Parathyroid adenoma (tissue), 2 donors: ENCODE measurements around the gene PLPP4.

Source experiments
- H2AFZ ChIP-seq: fragments of 300-600 bp; sonication (generic); one replicate; pipeline ENCODE4 v1.7.0; 2017; ENCODE audit warnings: antibody characterized with exemption, mild to moderate bottlenecking
- H3K27ac ChIP-seq: fragments of 300-600 bp; sonication (generic); one replicate; pipeline ENCODE4 v1.7.0; 2017
- H3K27me3 ChIP-seq: fragments of 300-600 bp; sonication (generic); one replicate; pipeline ENCODE4 v1.7.0; 2017; ENCODE audit warnings: low read length; ENCODE audit not compliant: control insufficient read depth, insufficient read depth
- H3K36me3 ChIP-seq: fragments of 300-600 bp; sonication (generic); one replicate; pipeline ENCODE4 v1.7.0; 2017; ENCODE audit warnings: low read length; ENCODE audit not compliant: control insufficient read depth, insufficient read depth
- H3K4me1 ChIP-seq: fragments of 300-600 bp; sonication (generic); one replicate; pipeline ENCODE4 v1.7.0; 2017; ENCODE audit warnings: control low read depth
- H3K4me2 ChIP-seq: fragments of 300-600 bp; sonication (generic); one replicate; pipeline ENCODE4 v1.7.0; 2017; ENCODE audit warnings: low read length
- H3K4me3 ChIP-seq: fragments of 300-600 bp; sonication (generic); one replicate; pipeline ENCODE4 v1.7.0; 2017; ENCODE audit warnings: low read depth, low read length
- H3K79me2 ChIP-seq: fragments of 300-600 bp; sonication (generic); one replicate; pipeline ENCODE4 v1.7.0; 2017; ENCODE audit warnings: control low read depth
- H3K9ac ChIP-seq: fragments of 300-600 bp; sonication (generic); one replicate; pipeline ENCODE4 v1.7.0; 2017; ENCODE audit warnings: mild to moderate bottlenecking
- H3K9me3 ChIP-seq: fragments of 300-600 bp; sonication (generic); one replicate; pipeline ENCODE4 v1.7.0; 2017; ENCODE audit warnings: low read length; ENCODE audit not compliant: control insufficient read depth
- CTCF ChIP-seq: fragments of 300-600 bp; sonication (generic); IDR thresholded peaks from one replicate; pipeline ENCODE4 v1.7.0; 2017; ENCODE audit warnings: antibody characterized with exemption, mild to moderate bottlenecking
- donor health status: primary hyperparathyroidism.

The PLPP4 gene

DNA sequence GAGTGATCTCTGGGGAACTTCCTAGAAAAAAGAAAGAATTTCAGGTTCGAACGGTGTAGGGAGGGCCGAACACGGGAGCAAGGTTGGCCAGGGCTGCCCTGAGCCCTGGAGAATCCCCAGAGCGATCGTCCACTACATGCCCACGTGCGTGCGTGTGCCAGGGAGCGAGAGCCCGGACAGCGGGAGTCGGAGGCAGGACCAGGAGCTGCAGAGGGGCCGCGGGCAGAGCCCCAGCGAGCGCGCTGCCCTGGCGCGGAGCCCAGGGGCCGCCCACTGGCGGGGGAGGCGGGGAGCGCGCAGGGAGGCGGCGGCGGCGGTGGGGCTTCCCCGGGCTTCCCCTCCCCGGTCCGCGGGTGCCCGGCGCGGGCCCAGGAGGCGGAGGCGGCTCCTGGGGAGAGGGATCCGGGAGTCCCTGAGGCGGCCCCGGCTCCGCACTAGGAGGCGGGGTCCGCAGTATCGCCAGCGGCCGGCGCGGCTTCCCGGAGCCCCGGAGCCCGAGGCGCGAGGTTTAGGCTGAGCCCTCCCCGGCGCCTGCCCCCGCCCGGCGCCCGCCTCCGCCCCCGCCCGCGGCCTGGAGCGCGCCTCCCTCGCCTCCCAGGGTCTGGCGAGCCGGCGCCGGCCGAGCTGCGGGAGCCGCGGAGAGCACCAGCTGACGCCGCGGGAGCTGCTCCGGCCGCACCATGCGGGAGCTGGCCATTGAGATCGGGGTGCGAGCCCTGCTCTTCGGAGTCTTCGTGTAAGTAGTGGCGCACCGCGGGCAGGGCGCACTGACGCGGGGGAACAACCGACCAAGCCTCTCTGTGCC, at the start of gene PLPP4:
PLPP4 (plus strand) TSS at position 602 of the 805 bp plus-strand sequence; CDS start at position 681, 79 bp downstream.
- Histone ChIP-seq H3K4me3 (no peak within 1 kb of the TSS), H3K4me2 (peak within 1 kb of the TSS; percentile 62), H3K27ac (no peak within 1 kb of the TSS), H3K27me3 (no peaks in the 10 kb centered on the region), H3K9me3 (no peaks in the 10 kb centered on the region), H3K36me3 (no peaks in the 10 kb centered on the region), H3K9ac (no peak within 1 kb of the TSS), H3K4me1 (no peaks in the 10 kb centered on the region), H3K79me2 (no peaks in the 10 kb centered on the region), H2AFZ (peak within 1 kb of the TSS; percentile 60)
- no peak for TF ChIP-seq CTCF

- no peak for TF ChIP-seq CTCF
- Histone ChIP-seq H3K9ac (no peak overlapping the region), H3K4me2 (no peak overlapping the region), H3K36me3 (no peaks in the 10 kb centered on the region), H3K4me3 (no peak overlapping the region), H3K9me3 (no peaks in the 10 kb centered on the region), H2AFZ (no peak overlapping the region), H3K4me1 (no peaks in the 10 kb centered on the region), H3K27ac (no peak overlapping the region), H3K27me3 (no peaks in the 10 kb centered on the region), H3K79me2 (no peaks in the 10 kb centered on the region)
These were observed 47.2 kb upstream of the PLPP4 start for GRCh38 chr10:120409816-120410215.

- H3K79me2 ChIP-seq: no peaks in the 10 kb centered on the region
- H3K4me2 ChIP-seq: no peak overlapping the region
- no peaks in the 10 kb centered on the region for H3K27me3 ChIP-seq
- no peak overlapping the region for H2AFZ ChIP-seq
- H3K9me3 ChIP-seq: no peaks in the 10 kb centered on the region
- H3K27ac ChIP-seq: no peak overlapping the region
- no peak overlapping the region for H3K9ac ChIP-seq
- TF ChIP-seq CTCF: no peak
- H3K36me3 ChIP-seq: no peaks in the 10 kb centered on the region
- no peaks in the 10 kb centered on the region for H3K4me1 ChIP-seq
- H3K4me3 ChIP-seq: no peak overlapping the region
These were observed 42.1 kb upstream of the PLPP4 start for GRCh38 chr10:120414946-120415345.

GRCh38 chr10:120415709-120416330, 41.2 kb upstream of the PLPP4 start:
- H3K27me3 ChIP-seq: no peaks in the 10 kb centered on the region
- H2AFZ ChIP-seq: no peak overlapping the region
- H3K36me3 ChIP-seq: no peaks in the 10 kb centered on the region
- no peak overlapping the region for H3K4me2 ChIP-seq
- no peaks in the 10 kb centered on the region for H3K79me2 ChIP-seq
- H3K27ac ChIP-seq: no peak overlapping the region
- H3K4me1 ChIP-seq: no peaks in the 10 kb centered on the region
- no peak for TF ChIP-seq CTCF
- no peak overlapping the region for H3K4me3 ChIP-seq
- H3K9ac ChIP-seq: no peak overlapping the region
- no peaks in the 10 kb centered on the region for H3K9me3 ChIP-seq
